Cardiac fibroblast (primary cell): Measurements from ENCODE around the gene NDUFV1.

Experiments used
- DNase-seq, 2 donors: peaks; one replicate each; pipeline versions ENCODE4 v3.0.0 to v3.0.0-alpha.2; 2010; ENCODE audit warnings: low read depth in 2 of 2
- H3K4me3 ChIP-seq, 2 donors: replicated peaks in 1 of 2; 1 replicate in 1 of 2; 2 replicates in 1 of 2; pipeline ENCODE4 v1.5.1; 2011; ENCODE audit warnings: low read depth in 2 of 2, low read length in 2 of 2, mild to moderate bottlenecking in 2 of 2, moderate library complexity in 1 of 2
- CTCF ChIP-seq: IDR thresholded peaks from one replicate; pipeline ENCODE4 v1.5.1; 2011; ENCODE audit warnings: low read depth, mild to moderate bottlenecking, low read length, inconsistent platforms

The NDUFV1 gene

GRCh38 chr11:67581469-67581868, 25.3 kb upstream of the NDUFV1 start:
- H3K4me3 ChIP-seq, result no peak overlapping the region
- TF ChIP-seq CTCF, result no peak

DNA sequence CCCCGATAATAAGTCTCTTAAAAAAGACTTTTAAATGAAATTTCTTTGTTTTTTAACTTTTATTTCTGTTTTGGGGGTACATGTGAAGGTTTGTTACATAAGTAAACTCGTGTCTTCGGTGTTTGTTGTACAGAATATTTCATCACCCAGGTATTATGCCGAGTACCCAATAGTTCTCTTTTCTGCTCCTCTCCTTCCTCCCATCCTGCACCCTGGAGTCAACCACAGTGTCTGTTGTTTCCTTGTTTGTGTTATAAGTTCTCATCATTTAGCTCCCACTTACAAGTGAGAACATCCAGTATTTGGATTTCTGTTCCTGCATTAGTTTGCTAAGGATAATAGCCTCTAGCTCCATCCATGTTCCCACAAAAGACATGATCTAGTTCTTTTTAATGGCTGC, 24.7 kb upstream of the NDUFV1 start:
- H3K4me3 ChIP-seq, result no peak overlapping the region
- TF ChIP-seq CTCF, result no peak
- no peak for DNase-seq

More at GRCh38 chr11:67581469-67581868, 25.3 kb upstream of the NDUFV1 start:
- no peak for DNase-seq

GRCh38 chr11:67583247-67584204, 23.2 kb upstream of the NDUFV1 start, which contains the start of gene GSTP1:
Gene GSTP1 (plus strand): TSS chr11:67583812. CDS start chr11:67583844, 32 bp downstream.
- H3K4me3 ChIP-seq, result peak within 1 kb of the TSS; percentile 63 to 75
- TF ChIP-seq CTCF, result peak; percentile 40
- DNase-seq, result peak; percentile 90 to 93

DNA sequence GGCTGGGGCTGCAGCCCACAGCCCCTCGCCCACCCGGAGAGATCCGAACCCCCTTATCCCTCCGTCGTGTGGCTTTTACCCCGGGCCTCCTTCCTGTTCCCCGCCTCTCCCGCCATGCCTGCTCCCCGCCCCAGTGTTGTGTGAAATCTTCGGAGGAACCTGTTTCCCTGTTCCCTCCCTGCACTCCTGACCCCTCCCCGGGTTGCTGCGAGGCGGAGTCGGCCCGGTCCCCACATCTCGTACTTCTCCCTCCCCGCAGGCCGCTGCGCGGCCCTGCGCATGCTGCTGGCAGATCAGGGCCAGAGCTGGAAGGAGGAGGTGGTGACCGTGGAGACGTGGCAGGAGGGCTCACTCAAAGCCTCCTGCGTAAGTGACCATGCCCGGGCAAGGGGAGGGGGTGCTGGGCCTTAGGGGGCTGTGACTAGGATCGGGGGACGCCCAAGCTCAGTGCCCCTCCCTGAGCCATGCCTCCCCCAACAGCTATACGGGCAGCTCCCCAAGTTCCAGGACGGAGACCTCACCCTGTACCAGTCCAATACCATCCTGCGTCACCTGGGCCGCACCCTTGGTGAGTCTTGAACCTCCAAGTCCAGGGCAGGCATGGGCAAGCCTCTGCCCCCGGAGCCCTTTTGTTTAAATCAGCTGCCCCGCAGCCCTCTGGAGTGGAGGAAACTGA, 22.4 kb upstream of the NDUFV1 start:
- H3K4me3 ChIP-seq, result peak overlapping the region; percentile 56 to 75
- peak; percentile 52 to 73 for DNase-seq
- no peak for TF ChIP-seq CTCF

DNA sequence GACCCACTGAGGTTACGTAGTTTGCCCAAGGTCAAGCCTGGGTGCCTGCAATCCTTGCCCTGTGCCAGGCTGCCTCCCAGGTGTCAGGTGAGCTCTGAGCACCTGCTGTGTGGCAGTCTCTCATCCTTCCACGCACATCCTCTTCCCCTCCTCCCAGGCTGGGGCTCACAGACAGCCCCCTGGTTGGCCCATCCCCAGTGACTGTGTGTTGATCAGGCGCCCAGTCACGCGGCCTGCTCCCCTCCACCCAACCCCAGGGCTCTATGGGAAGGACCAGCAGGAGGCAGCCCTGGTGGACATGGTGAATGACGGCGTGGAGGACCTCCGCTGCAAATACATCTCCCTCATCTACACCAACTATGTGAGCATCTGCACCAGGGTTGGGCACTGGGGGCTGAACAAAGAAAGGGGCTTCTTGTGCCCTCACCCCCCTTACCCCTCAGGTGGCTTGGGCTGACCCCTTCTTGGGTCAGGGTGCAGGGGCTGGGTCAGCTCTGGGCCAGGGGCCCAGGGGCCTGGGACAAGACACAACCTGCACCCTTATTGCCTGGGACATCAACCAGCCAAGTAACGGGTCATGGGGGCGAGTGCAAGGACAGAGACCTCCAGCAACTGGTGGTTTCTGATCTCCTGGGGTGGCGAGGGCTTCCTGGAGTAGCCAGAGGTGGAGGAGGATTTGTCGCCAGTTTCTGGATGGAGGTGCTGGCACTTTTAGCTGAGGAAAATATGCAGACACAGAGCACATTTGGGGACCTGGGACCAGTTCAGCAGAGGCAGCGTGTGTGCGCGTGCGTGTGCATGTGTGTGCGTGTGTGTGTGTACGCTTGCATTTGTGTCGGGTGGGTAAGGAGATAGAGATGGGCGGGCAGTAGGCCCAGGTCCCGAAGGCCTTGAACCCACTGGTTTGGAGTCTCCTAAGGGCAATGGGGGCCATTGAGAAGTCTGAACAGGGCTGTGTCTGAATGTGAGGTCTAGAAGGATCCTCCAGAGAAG, 21.6 kb upstream of the NDUFV1 start:
- peak overlapping the region; percentile 56 to 75 for H3K4me3 ChIP-seq
- DNase-seq, result no peak
- no peak for TF ChIP-seq CTCF

DNA sequence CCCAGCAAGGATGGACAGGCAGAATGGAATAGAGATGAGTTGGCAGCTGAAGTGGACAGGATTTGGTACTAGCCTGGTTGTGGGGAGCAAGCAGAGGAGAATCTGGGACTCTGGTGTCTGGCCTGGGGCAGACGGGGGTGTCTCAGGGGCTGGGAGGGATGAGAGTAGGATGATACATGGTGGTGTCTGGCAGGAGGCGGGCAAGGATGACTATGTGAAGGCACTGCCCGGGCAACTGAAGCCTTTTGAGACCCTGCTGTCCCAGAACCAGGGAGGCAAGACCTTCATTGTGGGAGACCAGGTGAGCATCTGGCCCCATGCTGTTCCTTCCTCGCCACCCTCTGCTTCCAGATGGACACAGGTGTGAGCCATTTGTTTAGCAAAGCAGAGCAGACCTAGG, 20.8 kb upstream of the NDUFV1 start:
- no peak for TF ChIP-seq CTCF
- DNase-seq, result no peak
- no peak overlapping the region for H3K4me3 ChIP-seq
